Activated naive CD4-positive, alpha-beta T cell treated with anti-CD3 and anti-CD28 coated beads, Interleukin-2, amount 10 ng/mL, durations not matched to agents 7 days and 5 days (primary cell): ENCODE data around the gene PGK1.
"Not testable (repeated sequence)": the region's sequence is repeated elsewhere in the genome, so short reads cannot be mapped to it uniquely, and the experiment has no call there.

Experiments used
- CTCF ChIA-PET: fragments of 350-600 bp; sonication (Branson Sonifier 250); formaldehyde crosslinking; loops from one replicate; lab custom pipeline; 2021; ENCODE audit warnings: antibody characterized with exemption; lab: Charles Lee
- DNase-seq: peaks from one replicate; pipeline ENCODE4 v3.0.0-alpha.2; 2020
- H3K27ac Mint-ChIP-seq: one replicate; pipeline ENCODE4 v1.8.0; 2021; ENCODE audit warnings: mild to moderate bottlenecking, moderate library complexity, mixed read lengths
- H3K27me3 Mint-ChIP-seq: one replicate; pipeline ENCODE4 v1.8.0; 2021; ENCODE audit warnings: mild to moderate bottlenecking, mixed read lengths
- H3K36me3 Mint-ChIP-seq: one replicate; pipeline ENCODE4 v1.8.0; 2021; ENCODE audit warnings: mixed read lengths
- H3K4me1 Mint-ChIP-seq: one replicate; pipeline ENCODE4 v1.8.0; 2021; ENCODE audit warnings: mixed read lengths
- H3K4me3 Mint-ChIP-seq: one replicate; pipeline ENCODE4 v1.8.0; 2021; ENCODE audit warnings: mild to moderate bottlenecking, moderate library complexity, mixed read lengths
- H3K9me3 Mint-ChIP-seq: one replicate; pipeline ENCODE4 v1.8.0; 2021; ENCODE audit warnings: mixed read lengths

Gene PGK1

GRCh38 chrX:78103623-78104446 lies at the start of gene PGK1:
TSS of gene PGK1 (plus strand) at chrX:78104248. CDS start at chrX:78104341, 93 bp downstream.
- Mint-ChIP-seq H3K4me1 (peaks cover 55% of the 10 kb centered on the region), H3K27ac (peak within 1 kb of the TSS; percentile 96), H3K27me3 (no peaks in the 10 kb centered on the region), H3K9me3 (peaks cover 7% of the 10 kb centered on the region), H3K4me3 (peak within 1 kb of the TSS; percentile 97), H3K36me3 (peaks cover 48% of the 10 kb centered on the region)
- peak; percentile 95 for DNase-seq
- CTCF ChIA-PET = no interaction called here

GRCh38 chrX:78063687-78064086 lies 40.4 kb upstream of the PGK1 start:
- peaks cover 1% of the 10 kb centered on the region for H3K36me3 Mint-ChIP-seq
- no peak for DNase-seq
- peaks cover 10% of the 10 kb centered on the region for H3K4me1 Mint-ChIP-seq
- H3K4me3 Mint-ChIP-seq = no peak overlapping the region
- H3K27ac Mint-ChIP-seq = no peak overlapping the region
- peaks cover under 1% of the 10 kb centered on the region for H3K9me3 Mint-ChIP-seq
- no peaks in the 10 kb centered on the region for H3K27me3 Mint-ChIP-seq
- CTCF ChIA-PET = no interaction called here

DNA sequence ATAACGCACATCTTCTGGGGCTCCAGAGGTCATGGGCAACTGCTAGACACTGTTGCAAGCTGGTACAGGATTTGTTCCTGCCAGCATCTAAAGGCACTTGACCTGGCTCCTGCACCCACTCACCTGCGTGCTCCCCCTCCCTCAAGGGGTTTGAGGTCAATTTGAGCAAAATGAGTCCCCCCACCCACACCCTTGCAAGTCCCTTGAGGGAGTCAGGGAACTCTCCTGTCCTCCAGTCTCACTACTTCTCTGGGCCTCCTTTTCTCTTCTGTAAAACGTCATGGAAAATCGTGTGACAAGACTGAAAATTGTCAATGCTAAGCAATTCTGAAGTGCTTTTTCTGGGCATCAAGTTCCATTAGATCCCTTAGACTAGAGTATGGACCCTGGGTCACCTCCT lies 39.9 kb upstream of the PGK1 start:
- CTCF ChIA-PET = interaction anchor here (1.1 kb wide), 1 partner anchor 28 kb away, joined by 3 read pairs; no protein-coding TSS in a partner anchor
- Mint-ChIP-seq H3K4me1 (peaks cover 10% of the 10 kb centered on the region), H3K4me3 (no peak overlapping the region), H3K27ac (no peak overlapping the region), H3K9me3 (peaks cover 5% of the 10 kb centered on the region), H3K27me3 (no peaks in the 10 kb centered on the region), H3K36me3 (peaks cover 1% of the 10 kb centered on the region)
- no peak for DNase-seq

GRCh38 chrX:78064698-78065601 lies 39.1 kb upstream of the PGK1 start:
- peaks cover 10% of the 10 kb centered on the region for H3K4me1 Mint-ChIP-seq
- not testable (repeated sequence) for H3K9me3 Mint-ChIP-seq, DNase-seq, H3K27ac Mint-ChIP-seq, H3K27me3 Mint-ChIP-seq, H3K4me3 Mint-ChIP-seq, H3K36me3 Mint-ChIP-seq
- CTCF ChIA-PET = interaction anchor here (0.6 to 1.1 kb wide), 3 partner anchors 27 to 1626 kb away, joined by 3 read pairs; no protein-coding TSS in a partner anchor

GRCh38 chrX:78066110-78066509 lies 37.9 kb upstream of the PGK1 start:
- peaks cover 10% of the 10 kb centered on the region for H3K4me1 Mint-ChIP-seq
- no peak for DNase-seq
- H3K36me3 Mint-ChIP-seq = peaks cover 1% of the 10 kb centered on the region
- H3K27ac Mint-ChIP-seq = no peak overlapping the region
- no peak overlapping the region for H3K4me3 Mint-ChIP-seq
- CTCF ChIA-PET = no interaction called here
- no peaks in the 10 kb centered on the region for H3K27me3 Mint-ChIP-seq
- H3K9me3 Mint-ChIP-seq = peaks cover 7% of the 10 kb centered on the region

DNA sequence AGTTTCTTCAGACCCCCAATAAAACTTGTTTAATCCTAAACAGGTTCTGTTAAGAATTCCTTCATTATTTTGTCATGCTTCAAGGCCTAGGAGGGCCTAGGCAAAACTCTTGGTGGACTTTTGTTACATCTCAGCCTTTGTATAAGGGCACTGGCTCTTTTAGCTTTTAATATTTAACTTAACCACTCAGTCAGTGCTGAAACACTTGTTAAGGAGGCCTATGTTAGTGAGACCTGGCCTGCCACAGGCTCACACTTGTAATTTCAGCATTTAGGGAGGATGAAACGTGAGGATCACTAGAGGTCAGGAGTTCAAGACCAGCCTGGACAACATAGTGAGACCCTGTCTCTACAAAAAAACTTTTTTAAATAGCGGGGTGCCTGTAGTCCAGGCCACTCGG lies 32.7 kb upstream of the PGK1 start:
- H3K27me3 Mint-ChIP-seq = no peaks in the 10 kb centered on the region
- H3K4me3 Mint-ChIP-seq = no peak overlapping the region
- H3K4me1 Mint-ChIP-seq = peaks cover 19% of the 10 kb centered on the region
- no peak overlapping the region for H3K27ac Mint-ChIP-seq
- CTCF ChIA-PET = no interaction called here
- H3K9me3 Mint-ChIP-seq = peaks cover 20% of the 10 kb centered on the region
- peaks cover 9% of the 10 kb centered on the region for H3K36me3 Mint-ChIP-seq
- DNase-seq = no peak

DNA sequence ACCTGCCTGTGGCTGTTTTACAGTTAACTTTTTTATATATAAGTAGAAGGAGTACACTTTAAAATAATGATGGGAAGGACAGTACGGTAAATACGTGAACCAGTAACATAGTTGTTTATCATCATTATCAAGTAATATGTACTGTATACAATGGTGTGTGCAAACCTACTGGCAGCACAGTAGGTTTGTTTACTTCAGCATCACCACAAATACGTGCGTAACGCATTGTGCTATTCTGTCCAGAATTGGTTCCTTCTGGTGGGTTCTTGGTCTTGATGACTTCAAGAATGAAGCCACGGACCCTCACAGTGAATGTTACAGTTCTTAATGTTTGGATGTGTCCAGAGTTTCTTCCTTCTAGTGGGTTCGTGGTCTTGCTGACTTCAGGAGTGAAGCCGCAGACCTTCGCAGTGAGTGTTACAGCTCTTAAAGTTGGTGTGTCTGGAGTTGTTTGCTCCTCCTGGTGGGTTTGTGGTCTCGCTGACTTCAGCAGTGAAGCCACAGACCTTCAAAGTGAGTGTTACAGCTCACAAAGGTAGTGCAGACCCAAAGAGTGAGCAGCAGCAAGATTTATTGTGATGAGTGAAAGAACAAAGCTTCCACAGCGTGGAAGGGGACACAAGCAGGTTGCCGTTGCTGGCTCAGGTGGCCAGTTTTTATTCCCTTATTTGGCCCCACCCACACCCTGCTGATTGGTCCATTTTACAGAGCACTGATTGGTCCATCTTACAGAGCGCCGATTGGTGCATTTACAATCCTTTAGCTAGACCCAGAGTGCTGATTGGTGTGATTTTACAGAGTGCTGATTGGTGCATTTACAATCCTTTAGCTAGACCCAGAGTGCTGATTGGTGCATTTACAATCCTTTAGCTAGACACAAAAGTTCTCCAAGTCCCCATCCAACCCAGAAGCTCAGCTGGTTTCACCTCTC lies 30.6 kb upstream of the PGK1 start:
- H3K36me3 Mint-ChIP-seq, H3K4me3 Mint-ChIP-seq, H3K27me3 Mint-ChIP-seq, CTCF ChIA-PET: not testable (repeated sequence)
- Mint-ChIP-seq H3K9me3 (peaks cover 24% of the 10 kb centered on the region), H3K4me1 (peaks cover 14% of the 10 kb centered on the region), H3K27ac (peak overlapping the region; percentile 90)
- peak; percentile 59 for DNase-seq

DNA sequence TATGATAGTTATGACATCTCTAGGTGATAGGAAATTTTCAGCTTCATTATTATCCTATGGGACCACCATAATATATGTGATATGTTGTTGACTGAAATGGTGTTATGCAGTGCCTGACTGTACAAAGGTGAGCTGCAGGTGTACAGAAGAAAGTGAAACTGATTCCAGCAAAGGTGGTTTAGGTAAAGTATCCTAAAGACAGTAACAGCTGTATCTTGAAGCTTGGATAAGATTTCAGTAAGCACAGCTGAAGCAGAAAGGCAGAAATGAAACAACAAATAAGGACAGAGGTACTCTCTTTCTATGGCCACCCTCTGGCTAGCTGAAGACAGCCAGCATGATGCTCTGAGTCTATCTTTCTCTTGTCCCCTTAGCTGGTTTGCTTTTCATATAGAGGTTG lies 30.0 kb upstream of the PGK1 start:
- no peaks in the 10 kb centered on the region for H3K27me3 Mint-ChIP-seq
- no peak overlapping the region for H3K27ac Mint-ChIP-seq
- CTCF ChIA-PET = no interaction called here
- no peak overlapping the region for H3K4me3 Mint-ChIP-seq
- peaks cover 14% of the 10 kb centered on the region for H3K4me1 Mint-ChIP-seq
- H3K9me3 Mint-ChIP-seq = peaks cover 20% of the 10 kb centered on the region
- no peak for DNase-seq
- H3K36me3 Mint-ChIP-seq = peaks cover 9% of the 10 kb centered on the region

DNA sequence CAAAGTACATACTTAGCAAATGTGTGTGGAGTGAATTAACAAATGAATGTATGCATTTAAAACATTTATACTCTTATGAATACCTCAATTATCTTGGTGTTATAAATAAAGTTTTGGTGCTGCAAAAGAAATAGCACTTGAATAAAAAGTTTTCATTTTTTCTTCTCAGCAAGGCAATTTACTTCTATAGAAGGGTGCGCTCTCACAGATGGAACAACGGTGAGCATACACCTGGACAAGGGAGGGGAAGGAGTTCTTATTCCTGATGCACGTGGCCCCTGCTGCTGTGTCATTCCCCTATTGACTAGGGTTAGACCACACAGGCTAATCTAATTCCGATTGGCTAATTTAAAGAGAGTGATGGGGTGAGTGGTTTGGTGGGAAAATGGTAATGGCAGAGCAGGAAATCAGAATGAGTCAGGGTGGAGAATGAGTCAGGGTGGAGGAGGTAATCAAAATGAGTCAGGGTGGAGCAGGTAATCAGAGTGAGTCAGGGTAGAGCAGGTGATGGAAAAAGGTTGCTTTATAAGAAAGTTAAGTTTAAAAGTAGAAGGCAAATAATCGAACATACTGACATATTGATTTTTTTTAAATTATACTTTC lies 28.2 kb upstream of the PGK1 start:
- DNase-seq = no peak

GRCh38 chrX:78081413-78081812 lies 22.6 kb upstream of the PGK1 start:
- H3K27me3 Mint-ChIP-seq, DNase-seq, H3K27ac Mint-ChIP-seq, H3K4me1 Mint-ChIP-seq, H3K4me3 Mint-ChIP-seq, CTCF ChIA-PET, H3K9me3 Mint-ChIP-seq, H3K36me3 Mint-ChIP-seq: not testable (repeated sequence)

More for the DNA sequence above, 28.2 kb upstream of the PGK1 start:
- Mint-ChIP-seq H3K27ac (no peak overlapping the region), H3K4me3 (no peak overlapping the region), H3K4me1 (peaks cover 14% of the 10 kb centered on the region), H3K36me3 (peaks cover 9% of the 10 kb centered on the region), H3K27me3 (no peaks in the 10 kb centered on the region), H3K9me3 (peaks cover 17% of the 10 kb centered on the region)
- CTCF ChIA-PET = no interaction called here

DNA sequence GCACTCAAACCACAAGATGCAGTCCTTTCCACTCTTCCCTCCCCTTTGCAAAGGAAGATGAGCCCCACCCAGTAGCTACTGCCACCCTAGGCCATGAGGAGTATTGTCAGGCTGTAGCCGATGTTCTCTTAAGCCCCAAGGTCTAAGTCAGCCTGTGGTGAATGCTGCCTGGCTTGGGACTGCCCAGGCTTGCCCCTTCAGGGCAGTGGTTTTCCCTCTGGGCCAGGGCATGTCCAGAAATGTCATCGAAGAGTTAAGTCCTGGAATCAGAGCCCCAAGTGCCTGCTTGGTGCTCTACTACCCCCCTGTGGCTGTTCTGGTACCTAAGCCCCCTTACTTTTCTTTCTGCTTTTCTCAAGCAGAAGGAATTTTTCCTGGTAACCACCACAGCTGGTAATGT lies 11.8 kb upstream of the PGK1 start:
- CTCF ChIA-PET = interaction anchor here (0.7 to 1.3 kb wide), 4 partner anchors 27 to 1535 kb away, joined by 3 read pairs; no protein-coding TSS in a partner anchor
- DNase-seq = peak; percentile 26
- no peak overlapping the region for H3K4me3 Mint-ChIP-seq
- peaks cover 8% of the 10 kb centered on the region for H3K4me1 Mint-ChIP-seq
- H3K27ac Mint-ChIP-seq = no peak overlapping the region
- H3K27me3 Mint-ChIP-seq = peaks cover 8% of the 10 kb centered on the region
- peaks cover 3% of the 10 kb centered on the region for H3K9me3 Mint-ChIP-seq
- H3K36me3 Mint-ChIP-seq = peaks cover 2% of the 10 kb centered on the region

DNA sequence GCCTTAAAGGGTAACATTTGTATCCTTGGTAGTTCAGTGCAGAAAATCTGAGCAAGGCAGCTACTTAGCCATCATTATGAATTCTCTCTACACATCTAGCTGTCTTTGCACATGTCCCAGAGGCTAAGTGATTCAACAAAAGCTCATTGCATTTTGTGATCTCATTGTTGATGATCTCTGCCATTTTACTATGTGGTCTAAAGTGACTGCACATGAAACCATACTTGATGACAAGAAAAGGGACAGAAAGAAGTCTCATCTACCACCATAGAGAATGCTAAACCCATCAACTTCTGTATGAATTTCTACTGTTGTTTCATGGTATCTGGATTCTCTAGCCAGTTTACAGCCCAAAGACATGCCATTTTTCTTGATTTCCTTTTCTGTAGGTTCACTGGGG lies 5.9 kb upstream of the PGK1 start:
- no peak for DNase-seq
- H3K27me3 Mint-ChIP-seq = peaks cover 4% of the 10 kb centered on the region
- H3K4me3 Mint-ChIP-seq = no peak overlapping the region
- peaks cover 7% of the 10 kb centered on the region for H3K9me3 Mint-ChIP-seq
- no peak overlapping the region for H3K27ac Mint-ChIP-seq
- peaks cover 20% of the 10 kb centered on the region for H3K4me1 Mint-ChIP-seq
- CTCF ChIA-PET = no interaction called here
- H3K36me3 Mint-ChIP-seq = peaks cover 10% of the 10 kb centered on the region

DNA sequence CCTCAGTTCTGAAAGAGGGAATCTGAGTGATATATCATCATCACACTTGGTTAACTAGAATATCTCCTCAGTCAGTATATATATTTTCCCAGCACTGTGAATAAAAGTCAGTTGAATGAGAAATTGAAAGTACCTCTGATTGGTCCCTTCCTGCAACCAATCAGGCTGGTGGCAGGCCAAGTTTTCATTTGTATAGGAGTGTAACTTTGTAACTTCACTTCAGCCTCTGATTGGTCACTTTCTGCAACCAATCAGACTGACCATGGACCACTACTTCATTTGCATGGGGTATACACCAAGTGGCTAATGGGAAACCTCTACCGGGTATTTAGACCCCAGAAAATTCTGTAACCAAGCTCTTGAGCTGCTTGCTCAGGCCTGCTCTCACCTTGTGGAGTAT lies 2.0 kb upstream of the PGK1 start:
- H3K27me3 Mint-ChIP-seq = peaks cover 4% of the 10 kb centered on the region
- peaks cover 32% of the 10 kb centered on the region for H3K36me3 Mint-ChIP-seq
- H3K9me3 Mint-ChIP-seq = peaks cover 7% of the 10 kb centered on the region
- no peak overlapping the region for H3K4me3 Mint-ChIP-seq
- H3K4me1 Mint-ChIP-seq = peaks cover 37% of the 10 kb centered on the region
- H3K27ac Mint-ChIP-seq = peak overlapping the region; percentile 96
- CTCF ChIA-PET = no interaction called here
- no peak for DNase-seq
